GM23338 (cell line): ENCODE measurements around the gene FASLG. TPM values are rescaled to one million over a fixed set of nuclear protein-coding genes. Genes with fewer than 3 reads are reported as not detected.

Experiments used
- ATAC-seq: fragments of 200-7000 bp; cut with Tn5 transposase; 3 replicates; pipeline ENCODE4 v1.9.1; 2020
- DNase-seq: peaks from one replicate; pipeline ENCODE4 v3.0.0-alpha.2; 2015; ENCODE audit warnings: low spot score
- H2AFZ ChIP-seq: fragments of 200-600 bp; sonication (generic); 2 replicates; pipeline ENCODE4 v1.8.0; 2016; ENCODE audit warnings: antibody characterized with exemption, mild to moderate bottlenecking, moderate library complexity
- H3F3A ChIP-seq: fragments of 200-600 bp; sonication (generic); replicated peaks from 2 replicates; pipeline ENCODE4 v1.8.0; 2017; ENCODE audit warnings: antibody characterized with exemption, mixed run types, low read depth
- H3K27ac ChIP-seq: fragments of 200-600 bp; sonication (generic); 2 replicates; pipeline ENCODE4 v1.6.1; 2016; ENCODE audit warnings: low read depth
- H3K27me3 ChIP-seq: fragments of 200-600 bp; sonication (generic); 2 replicates; pipeline ENCODE4 v1.8.0; 2016; ENCODE audit warnings: mild to moderate bottlenecking, mixed run types, moderate library complexity; ENCODE audit not compliant: insufficient read depth
- H3K36me3 ChIP-seq: fragments of 200-600 bp; sonication (generic); 2 replicates; pipeline ENCODE4 v1.8.0; 2016; ENCODE audit warnings: mild to moderate bottlenecking; ENCODE audit not compliant: insufficient read depth
- H3K4me1 ChIP-seq: fragments of 200-600 bp; sonication (generic); 2 replicates; pipeline ENCODE4 v1.8.0; 2016; ENCODE audit warnings: mild to moderate bottlenecking, moderate library complexity; ENCODE audit not compliant: insufficient read depth
- H3K4me2 ChIP-seq: fragments of 200-600 bp; sonication (generic); 2 replicates; pipeline ENCODE4 v1.7.1; 2017; ENCODE audit warnings: mixed run types
- H3K4me3 ChIP-seq: fragments of 200-600 bp; sonication (generic); 2 replicates; pipeline ENCODE4 v1.6.1; 2016; ENCODE audit warnings: mixed run types
- H3K79me2 ChIP-seq: fragments of 200-600 bp; sonication (generic); replicated peaks from 2 replicates; pipeline ENCODE4 v1.8.0; 2017; ENCODE audit warnings: mild to moderate bottlenecking; ENCODE audit not compliant: insufficient read depth
- H3K9me2 ChIP-seq: fragments of 200-600 bp; sonication (generic); 2 replicates; pipeline ENCODE4 v1.8.0; 2017; ENCODE audit not compliant: insufficient read depth
- H4K20me1 ChIP-seq: fragments of 200-600 bp; sonication (generic); replicated peaks from 2 replicates; pipeline ENCODE4 v1.8.0; 2017; ENCODE audit warnings: mild to moderate bottlenecking; ENCODE audit not compliant: insufficient read depth
- H3K27ac Mint-ChIP-seq: 2 replicates; pipeline ENCODE4 v1.8.0; 2020; ENCODE audit warnings: inconsistent platforms, mild to moderate bottlenecking, moderate library complexity, mixed read lengths
- H3K27me3 Mint-ChIP-seq: 3 replicates; pipeline ENCODE4 v1.8.0; 2022; ENCODE audit warnings: low read depth, mild to moderate bottlenecking, moderate library complexity, mixed read lengths, inconsistent platforms; ENCODE audit not compliant: insufficient read depth, poor library complexity
- H3K36me3 Mint-ChIP-seq: 3 replicates; pipeline ENCODE4 v1.8.0; 2021; ENCODE audit warnings: low read depth, mild to moderate bottlenecking, inconsistent platforms, moderate library complexity, mixed read lengths
- H3K4me1 Mint-ChIP-seq: 3 replicates; pipeline ENCODE4 v1.8.0; 2020; ENCODE audit warnings: mild to moderate bottlenecking, inconsistent platforms, mixed read lengths
- H3K4me3 Mint-ChIP-seq: 3 replicates; pipeline ENCODE4 v1.8.0; 2021; ENCODE audit warnings: moderate library complexity, mild to moderate bottlenecking, inconsistent platforms, mixed read lengths
- H3K9me3 Mint-ChIP-seq: 3 replicates; pipeline ENCODE4 v1.8.0; 2020; ENCODE audit warnings: moderate library complexity, mild to moderate bottlenecking, inconsistent platforms, mixed read lengths
- CREB1 ChIP-seq: fragments of 250-450 bp; sonication (Bioruptor Pico); IDR thresholded peaks from 2 replicates; pipeline ENCODE4 v1.5.0; 2020; ENCODE audit warnings: low read depth, mild to moderate bottlenecking, moderate library complexity
- ETS1 ChIP-seq: IDR thresholded peaks from 2 replicates; pipeline ENCODE4 v1.6.1; 2016; ENCODE audit warnings: antibody characterized with exemption
- EZH2 ChIP-seq: fragments of 200-600 bp; sonication (generic); IDR thresholded peaks from one replicate; pipeline ENCODE4 v1.8.0; 2017; ENCODE audit warnings: antibody characterized with exemption, mild to moderate bottlenecking, low read depth; ENCODE audit not compliant: unreplicated experiment
- EZH2phosphoT487 ChIP-seq: fragments of 200-600 bp; sonication (generic); IDR thresholded peaks from one replicate; pipeline ENCODE4 v1.8.1; 2018; ENCODE audit warnings: antibody characterized with exemption; ENCODE audit not compliant: unreplicated experiment
- REST ChIP-seq: IDR thresholded peaks from one replicate; pipeline ENCODE4 v1.6.1; 2018; ENCODE audit warnings: antibody characterized with exemption; ENCODE audit not compliant: unreplicated experiment
- STAT1 ChIP-seq: IDR thresholded peaks from one replicate; pipeline ENCODE4 v1.6.1; 2016; ENCODE audit warnings: antibody characterized with exemption; ENCODE audit not compliant: unreplicated experiment
- ZNF114 ChIP-seq: fragments of 250-450 bp; sonication (Bioruptor Pico); IDR thresholded peaks from 2 replicates; pipeline ENCODE4 v1.5.0; 2020; ENCODE audit warnings: mild to moderate bottlenecking, moderate library complexity
- ZNF331 ChIP-seq: fragments of 250-450 bp; sonication (Bioruptor Pico); IDR thresholded peaks from 2 replicates; pipeline ENCODE4 v1.5.0; 2020; ENCODE audit warnings: low read depth, mild to moderate bottlenecking, moderate library complexity
- polyA plus RNA-seq: library from polyadenylated mRNA; unstranded; fragments of >200 nt; fragmentation: Nextera tagmentation; extraction: Ambion mirVana; gene quantifications from 2 replicates; pipeline ENCODE4 v1.2.1, GENCODE V29; 2016
- total RNA-seq: library from RNA; depleted of rRNA; stranded (reverse); fragments of >200 nt; shearing (Covaris generic); gene quantifications from 2 replicates; pipeline ENCODE4 v1.2.3, GENCODE V29; 2014
- TF ChIP-seq, protein P1 (sequence below), 2 experiments: fragments of 200-600 bp in 1 of 2; sonication (generic) in 1 of 2; conservative IDR thresholded peaks; 2 replicates each; pipeline versions ENCODE4 v1.5.1 to v1.6.1; 2016 to 2017; ENCODE audit warnings: antibody characterized with exemption in 2 of 2, low read depth in 2 of 2, mild to moderate bottlenecking in 2 of 2, moderate library complexity in 1 of 2

Gene FASLG
- total and polyA plus RNA-seq, 2 experiments from 2014 or later, result not detected

GRCh38 chr1:172711558-172711957 is 52.7 kb downstream of the FASLG start:
- Histone ChIP-seq H3K4me2 (no peak overlapping the region), H3K27me3 (no peaks in the 10 kb centered on the region), H2AFZ (peak overlapping the region; percentile 34; the same call in 1 of the 2 replicates), H3K79me2 (no peaks in the 10 kb centered on the region), H3K36me3 (no peaks in the 10 kb centered on the region), H3F3A (no peaks in the 10 kb centered on the region), H3K9me2 (peaks cover 20% of the 10 kb centered on the region), H4K20me1 (no peaks in the 10 kb centered on the region), H3K27ac (no peak overlapping the region), H3K4me3 (no peak overlapping the region), H3K4me1 (peaks cover 19% of the 10 kb centered on the region; the same call in 1 of the 2 replicates)
- Mint-ChIP-seq H3K27me3 (no peaks in the 10 kb centered on the region), H3K36me3 (no peaks in the 10 kb centered on the region), H3K9me3 (no peaks in the 10 kb centered on the region), H3K27ac (0 out of 2 replicates have a peak overlapping the region, but pooled peaks have one; percentile 4), H3K4me1 (peaks cover 21% of the 10 kb centered on the region), H3K4me3 (no peak overlapping the region)
- DNase-seq (no peak), ATAC-seq (no peak)
- no peak for TF ChIP-seq STAT1
- TF ChIP-seq ETS1, result no peak
- TF ChIP-seq REST, result no peak

DNA sequence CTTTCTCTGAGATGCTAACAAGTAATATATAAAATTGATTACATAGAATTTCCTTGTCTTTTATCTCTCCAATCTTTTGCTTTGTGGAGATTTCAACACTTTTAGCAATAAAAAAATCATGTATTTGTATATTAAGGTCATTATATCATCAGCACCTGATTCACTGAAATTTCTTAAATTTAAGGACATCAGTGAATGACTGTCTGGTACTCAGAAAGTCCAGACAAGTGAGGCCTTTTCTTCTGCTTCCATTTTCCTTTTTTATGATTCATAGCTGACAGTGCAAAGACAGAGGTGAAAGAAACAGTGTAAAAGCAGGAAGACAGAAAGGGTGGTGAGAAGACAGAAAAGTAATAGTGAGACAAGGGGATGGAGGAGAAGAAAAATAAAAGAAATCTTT is 54.6 kb downstream of the FASLG start:
- H3K4me1 Mint-ChIP-seq, result peaks cover 23% of the 10 kb centered on the region
- Histone ChIP-seq H3K4me1 (peaks cover 19% of the 10 kb centered on the region; the same call in 1 of the 2 replicates), H3K4me2 (no peak overlapping the region), H3K36me3 (no peaks in the 10 kb centered on the region), H3F3A (no peaks in the 10 kb centered on the region), H2AFZ (no peak overlapping the region), H3K27me3 (no peaks in the 10 kb centered on the region), H4K20me1 (no peaks in the 10 kb centered on the region), H3K27ac (no peak overlapping the region), H3K9me2 (peaks cover 11% of the 10 kb centered on the region), H3K79me2 (no peaks in the 10 kb centered on the region), H3K4me3 (no peak overlapping the region)
- H3K4me3 Mint-ChIP-seq, result no peak overlapping the region
- peaks cover 2% of the 10 kb centered on the region for H3K27me3 Mint-ChIP-seq
- H3K36me3 Mint-ChIP-seq, result no peaks in the 10 kb centered on the region
- no peak overlapping the region; the same call in 1 of the 2 replicates for H3K27ac Mint-ChIP-seq
- no peak for DNase-seq
- H3K9me3 Mint-ChIP-seq, result no peaks in the 10 kb centered on the region
- no peak for ATAC-seq
- TF ChIP-seq CREB1 (CRISPR knock-in tag) (no peak), ZNF331 (CRISPR knock-in tag) (no peak), STAT1 (no peak), REST (no peak), EZH2 (no peak), ZNF114 (CRISPR knock-in tag) (no peak), EZH2phosphoT487 (no peak)
- TF ChIP-seq, protein P1, sequence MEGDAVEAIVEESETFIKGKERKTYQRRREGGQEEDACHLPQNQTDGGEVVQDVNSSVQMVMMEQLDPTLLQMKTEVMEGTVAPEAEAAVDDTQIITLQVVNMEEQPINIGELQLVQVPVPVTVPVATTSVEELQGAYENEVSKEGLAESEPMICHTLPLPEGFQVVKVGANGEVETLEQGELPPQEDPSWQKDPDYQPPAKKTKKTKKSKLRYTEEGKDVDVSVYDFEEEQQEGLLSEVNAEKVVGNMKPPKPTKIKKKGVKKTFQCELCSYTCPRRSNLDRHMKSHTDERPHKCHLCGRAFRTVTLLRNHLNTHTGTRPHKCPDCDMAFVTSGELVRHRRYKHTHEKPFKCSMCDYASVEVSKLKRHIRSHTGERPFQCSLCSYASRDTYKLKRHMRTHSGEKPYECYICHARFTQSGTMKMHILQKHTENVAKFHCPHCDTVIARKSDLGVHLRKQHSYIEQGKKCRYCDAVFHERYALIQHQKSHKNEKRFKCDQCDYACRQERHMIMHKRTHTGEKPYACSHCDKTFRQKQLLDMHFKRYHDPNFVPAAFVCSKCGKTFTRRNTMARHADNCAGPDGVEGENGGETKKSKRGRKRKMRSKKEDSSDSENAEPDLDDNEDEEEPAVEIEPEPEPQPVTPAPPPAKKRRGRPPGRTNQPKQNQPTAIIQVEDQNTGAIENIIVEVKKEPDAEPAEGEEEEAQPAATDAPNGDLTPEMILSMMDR (conservative IDR thresholded peaks at IDR 0.05; ENCODE audit: low read depth in 2 of 2), result no peak
